Testis (tissue), 2 donors: ENCODE results near the gene WDR36.

Source experiments
- CTCF ChIP-seq, 3 experiments: fragments of 450-650 bp in 2 of 3; fragments of 200-600 bp in 1 of 3; sonication (generic) in 1 of 3; IDR thresholded peaks; one replicate each; pipeline ENCODE4 v1.5.1; 2016 to 2019; ENCODE audit warnings: antibody characterized with exemption in 3 of 3, mild to moderate bottlenecking in 2 of 3, moderate library complexity in 1 of 3
- POLR2A ChIP-seq: fragments of 450-650 bp; IDR thresholded peaks from one replicate; pipeline ENCODE4 v1.6.1; 2017; ENCODE audit warnings: antibody characterized with exemption, mild to moderate bottlenecking, moderate library complexity

GRCh38 chr5:111170279-111170678 lies 78.1 kb downstream of the WDR36 start:
- TF ChIP-seq CTCF (IDR thresholded peaks at IDR 0.05): no peak
- no peak for TF ChIP-seq POLR2A
